HG02981 (cell line): ENCODE data around the gene AWAT2.
"Not testable (repeated sequence)": the region's sequence is repeated elsewhere in the genome, so short reads cannot be mapped to it uniquely, and the experiment has no call there.

ENCODE experiments used
- ATAC-seq: cut with Tn5 transposase; IDR thresholded peaks from one replicate; pipeline ENCODE4 v1.9.1; 2021; ENCODE audit warnings: mild to moderate bottlenecking, moderate library complexity; ENCODE audit not compliant: unreplicated experiment

The AWAT2 gene

DNA sequence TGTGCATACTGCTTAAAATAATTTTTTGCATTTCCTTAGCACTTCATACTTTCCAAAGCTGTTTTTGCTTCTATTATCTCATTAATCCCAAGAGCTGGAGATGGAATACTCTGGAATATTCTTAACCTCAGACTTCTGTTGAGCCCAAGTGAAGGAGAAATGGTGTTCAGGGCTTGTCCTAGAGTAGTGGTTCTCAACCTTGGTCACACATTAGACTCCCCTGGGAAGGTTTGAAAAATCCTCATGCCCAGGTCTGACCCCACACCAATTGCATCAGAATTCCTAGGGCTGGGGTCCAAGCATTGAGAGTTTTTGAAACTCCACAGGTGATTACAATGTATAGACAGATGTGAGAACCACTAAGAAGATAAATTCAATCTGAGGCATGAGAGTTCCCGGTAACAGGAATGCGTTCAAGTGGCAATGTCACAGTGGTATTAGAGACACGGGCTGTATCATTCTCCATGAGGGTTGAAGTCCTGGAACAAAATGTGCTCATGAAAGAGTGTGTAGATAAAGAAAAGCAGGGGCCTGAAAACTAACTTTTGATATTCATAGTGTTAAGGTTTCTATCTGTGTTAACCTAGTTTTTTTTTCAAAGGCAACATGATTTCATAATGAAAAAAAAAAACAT lies 47.9 kb downstream of the AWAT2 start:
- no peak for ATAC-seq

DNA sequence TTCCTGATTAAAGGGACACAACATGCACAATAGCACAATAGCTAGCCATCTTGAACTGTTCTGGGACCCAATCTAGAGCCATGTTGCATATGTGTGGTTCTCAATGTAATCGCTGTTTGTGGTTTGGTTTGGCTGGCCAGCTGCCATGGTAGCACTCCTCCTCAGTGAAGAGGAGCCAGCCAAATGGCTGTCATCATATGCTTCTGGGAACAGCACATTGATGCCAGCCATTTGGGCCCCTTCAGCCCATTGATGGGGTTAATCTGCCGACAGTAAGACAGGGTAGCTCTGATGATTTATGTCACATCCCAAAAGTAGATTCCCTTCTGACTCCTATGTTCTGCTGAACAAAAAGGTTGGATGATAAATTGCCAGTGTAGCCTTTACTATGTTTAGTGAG lies 48.5 kb downstream of the AWAT2 start:
- ATAC-seq = no peak

DNA sequence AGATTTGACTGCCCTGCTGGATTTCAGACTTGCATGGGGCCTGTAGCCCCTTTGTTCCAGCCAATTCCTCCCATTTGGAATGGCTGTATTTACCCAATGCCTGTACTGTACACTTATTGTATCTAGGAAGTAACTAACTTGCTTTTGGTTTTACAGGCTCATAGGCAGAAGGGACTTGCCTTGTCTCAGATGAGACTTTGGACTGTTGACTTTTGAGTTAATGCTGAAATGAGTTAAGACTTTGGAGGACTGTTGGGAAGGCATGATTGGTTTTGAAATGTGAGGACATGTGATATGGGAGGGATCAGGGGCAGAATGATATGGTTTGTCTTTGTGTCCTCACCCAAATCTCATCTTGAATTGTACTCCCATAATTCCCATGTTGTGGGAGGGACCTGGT lies 51.4 kb downstream of the AWAT2 start:
- not testable (repeated sequence) for ATAC-seq

DNA sequence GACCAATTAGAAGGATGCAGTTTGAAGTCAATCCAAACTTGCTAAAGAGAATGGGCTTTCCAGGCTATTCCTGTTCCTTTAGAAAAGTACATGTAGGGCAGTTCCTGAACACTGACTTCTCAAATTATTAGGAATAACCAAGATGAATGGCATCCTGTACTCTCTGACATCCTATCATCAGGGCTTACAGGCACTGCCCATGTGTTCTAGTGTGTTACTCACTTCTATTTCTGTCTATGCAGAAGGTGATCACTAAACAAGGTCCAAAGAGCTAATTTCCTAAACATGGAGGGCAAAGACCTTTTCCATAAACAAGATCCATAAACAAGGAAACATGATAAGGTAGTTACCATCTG lies 53.6 kb downstream of the AWAT2 start:
- ATAC-seq = no peak

DNA sequence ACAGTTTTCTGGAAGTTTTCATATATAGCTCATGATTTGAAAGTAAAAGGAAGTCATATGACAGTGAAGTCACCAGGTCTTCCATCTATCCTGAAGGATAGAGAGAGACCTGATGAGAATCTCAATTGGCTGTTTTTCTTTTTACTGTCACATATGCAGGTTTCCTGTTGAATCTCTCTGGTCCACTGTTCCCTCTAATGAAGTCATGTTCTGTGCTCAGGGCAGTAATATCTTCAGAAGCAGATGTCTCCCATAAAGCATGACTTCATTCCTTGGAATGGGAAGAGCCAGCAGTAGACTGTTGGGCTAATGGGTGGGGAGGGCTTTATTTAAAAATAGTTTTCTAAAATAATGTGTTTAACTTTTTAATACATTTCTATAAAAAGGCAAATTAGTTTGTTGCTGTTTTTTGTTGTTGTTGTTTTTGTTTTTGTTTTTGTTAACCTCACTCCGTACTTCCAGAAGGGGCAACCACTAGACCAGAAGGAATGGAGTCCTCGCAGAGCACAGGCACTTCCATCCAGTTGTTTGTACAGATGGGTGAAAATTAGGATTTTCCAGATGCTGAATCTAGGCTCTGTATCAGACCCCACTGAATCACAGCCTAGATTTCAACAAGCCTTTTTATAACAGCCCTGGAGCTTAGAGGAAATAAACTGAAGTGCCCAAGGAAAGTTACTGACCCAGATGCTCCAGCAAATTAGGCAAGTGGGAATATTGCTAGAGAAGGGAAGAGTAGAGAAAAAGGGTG lies 54.2 kb downstream of the AWAT2 start:
- no peak for ATAC-seq

DNA sequence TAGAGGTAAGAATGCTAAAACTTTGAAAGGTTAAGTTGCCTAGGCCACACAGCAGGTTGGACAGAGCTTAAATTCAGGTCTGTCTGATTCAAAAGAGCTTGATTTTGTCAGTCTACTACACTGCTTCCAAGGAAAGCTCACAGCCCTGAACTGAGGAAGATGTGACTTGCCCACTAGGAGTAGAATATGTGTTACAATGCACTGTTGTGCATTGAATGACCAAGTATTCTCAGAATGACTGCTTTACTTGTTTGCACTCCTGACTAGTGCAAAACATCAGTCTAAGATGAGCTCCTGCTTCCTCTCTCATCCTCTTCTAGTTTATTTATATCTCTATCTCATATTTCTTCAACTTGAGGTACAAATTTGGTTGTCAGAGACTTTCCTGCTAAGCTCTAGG lies 56.2 kb downstream of the AWAT2 start:
- no peak for ATAC-seq

DNA sequence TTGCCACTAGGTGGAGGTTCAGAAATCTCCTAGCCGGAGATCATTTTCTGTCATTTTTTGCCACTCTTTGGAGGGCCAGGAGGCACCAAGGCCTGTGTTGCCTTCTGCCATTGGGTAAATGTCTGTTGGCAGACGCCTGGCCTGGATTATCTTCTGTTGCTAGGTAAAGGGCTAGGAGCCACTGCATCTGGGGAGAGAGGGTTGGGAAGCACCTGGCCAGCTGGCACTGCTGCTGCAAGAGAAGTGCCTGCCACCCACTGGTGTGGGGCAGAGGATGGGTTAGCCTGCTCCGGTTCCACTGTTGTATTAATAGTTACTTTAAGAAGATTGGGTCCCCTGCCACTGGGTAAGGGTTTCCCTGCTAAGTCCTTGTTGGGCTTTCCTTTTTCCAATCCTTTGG lies 58.1 kb downstream of the AWAT2 start:
- no peak for ATAC-seq
